ENCODE results near the gene TTC38.

Gene TTC38

DNA sequence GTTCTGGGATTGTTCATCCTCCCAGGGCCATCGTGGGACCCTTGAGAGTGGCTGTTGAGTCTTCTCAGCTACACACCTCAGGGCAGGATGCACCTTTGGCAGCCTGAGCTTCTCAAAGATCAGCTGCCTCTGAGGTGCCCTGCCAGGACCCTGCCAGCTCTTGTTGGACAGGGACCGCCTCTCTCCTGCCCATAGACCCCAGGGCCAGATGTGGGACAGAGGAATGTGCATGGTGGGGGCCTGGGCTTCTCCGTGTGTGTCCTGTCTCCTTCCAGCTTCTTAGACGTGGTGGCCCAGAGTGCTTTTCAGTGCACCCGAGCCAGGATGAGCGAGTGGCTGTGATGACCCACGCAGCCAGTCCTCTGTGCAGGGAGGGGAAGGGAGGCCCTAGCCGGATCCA, 61.8 kb downstream of the TTC38 start:
- no peak for DNase-seq (ENCODE audit: low read depth)

DNA sequence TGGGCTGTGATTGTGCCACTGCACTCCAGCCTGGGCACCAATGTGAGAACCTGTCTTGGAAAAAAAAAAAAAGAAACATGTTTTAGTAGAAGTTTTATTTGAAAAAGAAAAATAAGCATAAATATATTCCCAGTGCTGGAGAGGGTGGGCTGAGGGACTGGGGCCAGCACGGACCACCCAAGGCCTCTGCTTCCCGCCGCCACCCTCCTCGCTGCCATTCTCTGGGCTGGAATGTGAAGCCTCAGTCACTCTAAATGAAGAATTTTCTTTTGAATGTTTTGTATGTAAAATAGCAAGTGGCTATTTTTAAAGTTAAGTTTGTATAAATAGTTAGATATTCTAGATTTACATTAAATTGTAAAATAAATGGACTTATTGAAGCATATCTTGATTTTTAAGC, 62.6 kb downstream of the TTC38 start:
- DNase-seq (ENCODE audit: low read depth), result no peak

DNA sequence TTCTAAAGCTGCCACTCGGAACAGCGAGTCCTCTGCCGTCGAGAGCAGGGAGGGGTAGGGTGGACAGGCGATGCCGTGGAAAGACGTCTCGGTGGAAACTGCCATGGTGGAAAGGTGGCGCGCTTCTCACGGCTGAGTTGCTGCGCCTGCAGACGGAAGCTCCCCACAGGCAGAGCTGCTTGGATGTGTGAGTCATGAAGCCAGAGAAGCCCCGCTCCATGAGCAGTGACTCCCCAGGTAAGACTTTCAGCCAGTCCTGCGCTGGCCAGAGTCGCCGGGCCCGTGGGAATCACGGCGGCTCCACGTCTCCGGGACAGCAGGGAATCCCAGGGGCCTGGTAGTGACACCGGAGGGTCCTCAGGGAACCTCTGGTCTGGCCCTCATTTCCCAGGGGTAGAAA, 63.7 kb downstream of the TTC38 start:
- DNase-seq (ENCODE audit: low read depth), result no peak

DNA sequence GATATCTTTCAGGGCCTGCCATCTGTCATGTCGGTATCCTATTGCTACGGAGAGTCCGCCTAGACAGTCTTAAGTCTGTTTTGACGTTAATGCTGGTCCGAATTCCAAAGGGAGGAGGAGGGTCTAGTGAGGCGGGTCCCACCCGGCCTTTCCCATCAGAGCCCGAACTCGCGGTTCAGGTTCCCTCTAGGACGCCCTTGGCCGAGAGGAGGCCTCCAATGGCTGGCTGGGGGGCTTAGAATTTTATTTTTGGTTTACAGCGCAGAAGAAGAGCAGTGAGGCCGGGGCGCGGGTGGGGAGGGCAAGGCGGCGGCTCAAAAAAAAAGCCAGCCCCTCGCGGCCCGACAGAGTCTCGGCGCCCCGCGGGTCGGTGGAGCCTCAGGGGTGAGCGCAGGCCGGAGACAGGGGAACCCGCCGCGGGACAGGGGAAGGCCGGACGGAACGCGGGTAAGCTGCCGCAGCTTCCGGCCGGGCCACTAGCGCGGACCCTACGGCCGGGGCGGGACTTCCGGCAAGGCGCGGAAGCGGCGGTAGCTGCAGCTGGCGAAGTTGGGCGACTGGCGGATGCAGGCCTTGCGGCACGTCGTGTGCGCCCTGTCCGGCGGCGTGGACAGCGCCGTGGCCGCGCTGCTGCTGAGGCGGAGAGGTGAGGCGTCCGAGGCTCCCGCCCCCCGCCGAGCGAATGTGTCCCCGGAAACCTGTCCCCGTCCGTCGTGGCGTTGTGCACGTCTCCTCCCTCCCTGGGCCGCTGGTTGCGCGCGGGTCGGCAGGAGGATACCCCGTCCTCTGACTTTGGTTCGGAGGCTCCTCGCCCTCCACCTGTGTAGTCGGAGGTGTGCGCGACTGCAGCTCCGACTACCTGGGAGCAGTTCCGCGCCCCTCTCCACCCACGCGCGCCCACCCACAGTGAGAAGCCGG, 67.7 kb downstream of the TTC38 start, which contains the start of gene TRMU:
Gene TRMU (plus strand): TSS at position 514 of the 918 bp plus-strand sequence. CDS start 51 bp downstream, at position 565.
- peak; percentile 77 for DNase-seq (ENCODE audit: low read depth)

DNA sequence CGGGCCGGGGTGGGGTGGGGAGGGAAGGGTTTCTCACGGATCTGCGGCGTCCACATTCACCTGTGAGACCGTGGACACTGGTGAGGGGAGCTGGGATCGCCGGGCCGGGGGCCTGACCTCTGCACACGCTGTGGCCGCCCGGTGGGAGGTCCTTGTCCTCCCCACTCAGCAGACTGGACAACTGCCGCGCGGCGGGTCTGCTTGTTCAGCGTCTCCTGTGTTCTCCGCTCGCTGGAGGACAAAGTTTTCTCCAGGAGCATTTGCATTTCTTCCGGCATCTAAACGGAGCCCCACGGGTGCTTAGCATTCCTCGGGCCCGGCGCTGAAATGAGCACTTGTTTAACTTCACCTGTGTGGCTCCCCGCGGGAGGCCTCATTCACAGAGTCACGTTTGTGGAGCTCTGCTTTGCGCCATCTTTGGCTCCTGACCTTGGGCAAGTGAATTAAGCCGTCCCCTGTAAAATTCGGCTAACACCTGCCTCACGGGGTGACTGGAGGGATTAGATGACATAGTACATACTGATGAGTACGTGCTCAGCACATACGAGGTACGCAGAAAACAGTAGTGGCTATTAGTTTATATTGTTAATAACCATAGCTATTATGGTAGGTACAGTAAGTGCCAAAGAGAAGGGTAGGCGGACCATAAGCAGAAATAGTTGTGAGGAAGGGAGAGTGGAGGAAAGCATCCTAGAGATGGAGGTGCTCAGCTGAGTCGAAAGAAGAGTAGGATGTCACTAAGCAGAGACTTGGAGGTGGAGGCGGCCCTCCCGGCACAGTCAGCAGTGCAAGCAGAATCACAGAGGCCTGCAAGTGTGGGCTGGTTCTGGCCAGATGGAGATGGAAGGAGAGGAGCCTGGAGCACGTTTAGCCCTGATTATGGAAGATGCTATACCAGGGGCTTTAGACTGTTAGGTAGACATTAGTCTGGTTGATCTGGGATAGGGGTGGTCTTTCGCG, 68.6 kb downstream of the TTC38 start:
- no peak for DNase-seq (ENCODE audit: low read depth)

DNA sequence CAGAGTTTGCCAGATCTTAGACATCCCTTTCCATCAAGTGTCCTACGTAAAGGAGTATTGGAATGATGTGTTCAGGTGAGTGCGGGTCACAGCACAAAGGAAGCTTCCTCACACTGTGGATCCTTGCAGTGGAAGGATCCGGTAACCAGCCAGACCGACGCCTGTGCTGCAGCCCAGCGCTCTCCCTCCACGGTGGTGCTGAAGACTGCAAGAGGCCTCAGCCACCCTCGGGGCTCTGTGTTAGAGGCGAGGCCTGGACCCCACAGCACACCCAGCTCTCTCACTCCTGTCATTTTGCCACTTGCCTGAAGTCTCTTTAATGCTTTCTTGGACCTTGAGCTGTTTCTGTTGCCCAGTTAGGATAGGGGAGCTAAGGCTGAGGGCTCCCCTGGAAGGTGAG, 70.1 kb downstream of the TTC38 start:
- DNase-seq (ENCODE audit: low read depth), result no peak

DNA sequence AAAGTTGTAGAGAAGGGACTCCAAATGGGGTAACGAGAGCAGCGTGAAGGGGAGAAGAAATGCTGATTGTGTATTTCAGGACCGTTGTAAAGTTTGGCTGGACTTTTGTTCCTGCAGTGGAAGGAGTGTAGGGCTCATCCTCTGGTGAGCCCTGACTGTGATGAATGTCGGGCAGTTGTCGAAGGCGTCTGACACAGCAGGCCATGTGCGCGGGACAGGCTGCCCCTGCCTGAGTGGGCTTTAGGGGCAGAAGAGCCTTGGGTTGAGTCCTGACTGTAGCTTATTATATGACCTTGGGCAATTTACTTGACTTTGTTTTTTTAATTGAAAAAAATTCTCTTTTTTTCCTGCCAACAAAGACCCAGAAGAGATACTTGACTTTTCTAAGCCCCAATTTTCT, 70.8 kb downstream of the TTC38 start:
- DNase-seq (ENCODE audit: low read depth), result no peak

DNA sequence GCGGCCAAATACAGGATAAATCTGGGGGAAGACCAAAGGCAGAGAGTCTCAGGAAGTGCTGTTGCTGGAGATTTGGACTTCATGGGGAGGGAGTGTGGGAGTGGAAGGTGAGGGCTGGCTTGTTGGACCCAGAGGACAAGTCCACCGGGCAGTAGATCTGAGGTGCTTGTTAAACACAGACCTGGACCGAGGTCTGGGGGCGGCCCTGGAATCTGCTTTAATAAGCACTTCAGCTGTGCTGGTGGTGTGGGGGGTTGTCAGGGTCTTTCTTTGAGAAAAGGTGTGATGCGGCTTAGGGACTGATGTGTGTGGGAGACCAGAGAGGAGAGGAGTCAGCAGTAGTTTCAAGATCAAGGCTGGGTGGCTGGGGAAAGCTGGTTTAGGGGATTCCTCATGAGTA, 72.1 kb downstream of the TTC38 start:
- no peak for DNase-seq (ENCODE audit: low read depth)

DNA sequence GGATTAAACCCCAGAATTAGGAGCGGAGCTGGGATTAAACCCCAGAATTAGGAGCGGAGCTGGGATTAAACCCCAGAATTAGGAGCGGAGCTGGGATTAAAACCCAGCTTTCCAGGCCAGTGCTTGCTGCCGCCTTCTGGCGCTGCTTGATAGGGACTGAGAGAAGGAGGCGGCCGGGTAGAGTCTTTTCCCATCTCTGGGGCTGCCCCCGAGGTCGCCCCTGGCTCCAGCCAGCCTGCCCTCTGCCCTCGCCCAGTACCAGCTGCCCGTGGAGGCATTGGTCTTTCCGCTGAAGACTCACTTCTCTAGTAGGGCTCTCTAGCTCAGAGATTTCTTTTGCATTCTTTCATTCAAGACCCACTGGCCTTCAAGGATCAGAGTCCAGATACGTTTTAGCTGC, 72.9 kb downstream of the TTC38 start:
- no peak for DNase-seq (ENCODE audit: low read depth)

Measured in activated T-cell treated with anti-CD3 and anti-CD28 coated beads for 48 hours (primary cell).